Measurements from ENCODE around the gene NCAM1.
A peak's percentile ranks its signal among the peaks of the same experiment; 100 is the strongest.

The NCAM1 gene

GRCh38 chr11:112968941-112969713, 7.9 kb downstream of the NCAM1 start:
- peak; percentile 83 for DNase-seq (ENCODE audit: low read depth, low spot score)

GRCh38 chr11:112971195-112971594, 10.0 kb downstream of the NCAM1 start:
- DNase-seq (ENCODE audit: low read depth, low spot score): no peak

DNA sequence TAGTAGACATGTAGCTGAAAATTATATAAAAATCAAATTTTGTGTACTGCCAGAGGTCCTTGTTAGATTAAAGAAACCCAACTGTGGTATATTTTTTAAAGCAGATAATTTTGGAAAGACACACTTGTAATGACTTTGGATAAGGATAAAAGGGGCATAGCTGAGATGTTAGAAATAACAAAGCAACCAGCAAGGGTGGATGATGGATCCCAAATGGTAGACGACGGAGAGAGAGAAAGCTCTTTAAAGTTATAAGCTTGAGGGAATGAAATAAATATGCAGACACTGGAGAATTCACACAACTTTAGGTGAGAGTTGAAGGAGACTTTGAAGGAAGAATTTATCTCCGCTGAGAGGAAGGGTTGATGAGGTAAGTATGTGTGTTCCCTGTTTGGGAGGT, 10.6 kb downstream of the NCAM1 start:
- DNase-seq (ENCODE audit: low read depth, low spot score): no peak

DNA sequence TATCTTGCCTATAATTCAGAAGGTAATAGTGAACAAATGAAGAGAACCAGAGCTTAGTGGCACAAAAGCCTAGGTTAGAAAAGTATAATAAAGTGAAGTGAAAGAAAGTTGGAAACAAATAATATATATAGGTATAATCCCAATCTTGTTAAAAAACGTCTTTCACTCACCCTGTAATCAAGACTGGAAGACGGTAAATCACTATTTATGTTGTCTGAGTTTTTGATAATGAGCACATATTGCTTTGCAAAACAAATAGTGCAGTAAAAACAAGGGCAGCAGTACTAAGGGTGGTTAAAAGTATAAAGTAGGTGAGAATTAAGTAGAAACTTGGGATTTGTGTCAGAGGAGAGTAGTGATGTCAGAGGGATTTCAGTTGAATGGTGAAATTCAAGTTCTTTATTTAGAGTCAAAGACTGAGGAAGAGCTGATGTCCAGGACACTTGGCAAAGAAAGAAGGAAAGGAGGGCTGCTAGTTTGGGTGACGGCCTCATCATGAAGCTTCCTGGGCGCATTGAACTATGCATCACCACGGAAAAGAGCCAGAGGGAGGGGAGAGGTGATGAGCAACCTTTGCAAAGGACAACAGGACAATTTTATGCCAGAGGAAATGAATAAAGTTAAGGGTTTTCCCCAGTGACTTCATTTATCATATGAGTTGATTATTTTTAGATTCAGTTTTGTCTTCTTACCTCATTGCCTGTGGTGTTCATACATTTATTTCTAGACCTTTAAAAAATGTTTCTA, 11.4 kb downstream of the NCAM1 start:
- DNase-seq (ENCODE audit: low read depth, low spot score): no peak

DNA sequence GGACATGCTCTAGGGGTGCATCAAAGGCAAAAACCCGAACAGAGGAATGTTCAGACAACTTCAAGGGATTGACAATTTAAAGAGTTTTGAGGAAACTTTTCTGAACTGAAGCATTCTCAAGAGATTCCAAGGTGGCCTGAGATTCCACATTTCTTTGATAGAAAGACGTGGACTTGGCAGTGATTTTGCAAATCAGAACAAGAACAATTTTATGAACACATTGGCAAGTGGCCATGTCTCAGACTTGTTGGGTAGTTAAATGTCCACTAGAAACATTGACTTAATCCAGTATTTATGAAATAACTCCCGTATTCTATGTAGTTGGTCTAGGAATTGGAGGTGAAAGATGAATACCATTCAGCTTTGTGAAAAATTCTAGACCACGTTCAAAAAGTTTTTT, 13.8 kb downstream of the NCAM1 start:
- peak; percentile 39 for DNase-seq (ENCODE audit: low read depth, low spot score)

- no peak for DNase-seq (ENCODE audit: low read depth, low spot score)
Measured at GRCh38 chr11:112975493-112975892, 14.3 kb downstream of the NCAM1 start.

- DNase-seq (ENCODE audit: low read depth, low spot score): peak; percentile 22
Measured at GRCh38 chr11:112977755-112978154, 16.5 kb downstream of the NCAM1 start.

GRCh38 chr11:112983887-112984286, 22.7 kb downstream of the NCAM1 start:
- DNase-seq (ENCODE audit: low read depth, low spot score): no peak

DNA sequence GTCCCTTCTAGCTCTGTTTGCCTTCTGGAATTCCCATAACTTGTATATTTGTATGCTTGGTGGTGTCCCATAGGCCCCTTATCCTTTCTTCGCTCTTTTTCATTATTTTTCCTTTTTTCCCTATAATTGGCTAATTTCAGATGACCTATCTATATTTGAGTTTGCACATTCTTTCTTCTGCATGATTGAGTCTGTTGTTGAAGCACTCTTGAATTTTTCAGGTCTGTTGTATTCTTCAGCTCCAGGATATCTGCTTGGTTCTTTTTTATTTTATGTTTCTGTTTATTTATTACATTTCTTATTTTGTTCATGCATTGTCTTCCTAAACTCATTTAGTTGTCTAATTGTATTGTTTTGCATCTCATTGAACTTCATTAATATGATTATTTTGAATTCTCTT, 28.0 kb downstream of the NCAM1 start:
- no peak for DNase-seq (ENCODE audit: low read depth, low spot score)

DNA sequence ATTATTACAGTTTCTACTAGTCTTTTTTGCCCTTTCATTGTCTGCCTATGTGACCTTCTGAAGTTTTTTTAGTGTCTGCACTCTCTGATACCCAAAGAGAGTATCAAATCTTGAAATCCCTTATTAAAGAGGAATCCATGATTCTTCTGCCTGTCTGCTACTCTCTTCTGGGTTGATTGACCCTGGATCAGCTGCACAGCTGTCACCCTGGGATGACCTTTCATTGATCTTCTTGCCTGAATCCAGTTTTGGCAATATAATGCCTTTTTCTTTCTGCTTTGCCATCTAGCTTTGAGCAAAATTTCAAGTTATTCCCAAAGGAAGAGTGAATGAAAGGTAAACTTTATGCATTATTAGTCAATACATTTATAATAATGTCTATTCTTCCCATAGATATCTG, 32.6 kb downstream of the NCAM1 start:
- DNase-seq (ENCODE audit: low read depth, low spot score): no peak

DNA sequence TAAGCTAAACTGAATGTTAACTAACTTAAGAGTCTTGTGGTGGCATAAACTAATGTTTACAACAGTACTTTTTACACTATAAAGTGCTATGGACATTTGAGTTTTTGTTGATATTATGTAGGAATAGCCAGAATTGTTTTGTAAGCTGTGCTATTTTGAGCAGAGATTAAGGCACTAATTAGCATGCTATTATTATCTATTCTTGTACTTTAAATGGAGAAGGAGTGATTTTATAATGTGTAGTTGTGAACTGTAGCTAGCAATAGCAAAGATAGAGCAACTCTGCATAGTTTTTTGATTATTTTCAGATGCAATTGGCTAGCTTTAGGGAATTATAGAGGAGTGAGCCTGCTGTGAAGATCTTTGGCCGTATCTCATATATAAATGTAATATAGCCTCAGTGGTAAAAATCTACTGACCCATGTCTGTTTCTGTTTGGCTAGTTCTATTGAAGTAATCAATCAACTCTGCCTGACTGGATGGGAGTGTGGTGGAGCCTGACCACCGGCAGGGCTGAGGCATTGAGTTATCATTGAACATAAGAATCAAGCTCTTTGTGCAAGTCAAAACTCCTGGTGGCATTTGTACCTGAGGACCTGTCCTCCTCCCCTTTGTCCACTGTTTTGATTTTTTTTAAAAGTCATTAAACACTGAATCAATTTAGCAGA, 34.3 kb downstream of the NCAM1 start:
- DNase-seq (ENCODE audit: low read depth, low spot score): no peak

- no peak for DNase-seq (ENCODE audit: low read depth, low spot score)
Measured at GRCh38 chr11:112996994-112997393, 35.8 kb downstream of the NCAM1 start.

- DNase-seq (ENCODE audit: low read depth, low spot score): no peak
Measured at GRCh38 chr11:112997857-112998466, 36.7 kb downstream of the NCAM1 start.

GRCh38 chr11:112999520-112999919, 38.3 kb downstream of the NCAM1 start:
- no peak for DNase-seq (ENCODE audit: low read depth, low spot score)

DNA sequence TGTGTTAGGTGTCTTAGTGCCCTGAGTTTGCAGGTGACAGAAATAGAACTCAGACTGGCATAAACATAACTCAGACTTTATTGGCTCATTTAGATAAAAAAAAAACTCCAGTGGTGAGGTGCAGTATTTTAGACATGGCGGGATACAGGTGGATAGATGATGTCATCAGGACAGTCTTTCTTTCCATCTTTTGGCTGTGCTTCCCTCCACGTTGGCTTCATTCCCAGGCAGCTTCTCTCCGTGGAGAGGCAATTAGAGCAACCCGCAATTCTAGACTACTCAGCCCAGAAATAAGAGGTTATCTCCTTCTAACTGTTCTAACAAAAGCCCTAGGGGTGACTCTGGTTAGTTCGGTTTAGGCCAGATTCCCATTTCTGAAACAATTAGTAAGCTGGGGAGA, 40.5 kb downstream of the NCAM1 start:
- DNase-seq (ENCODE audit: low read depth, low spot score): no peak

DNA sequence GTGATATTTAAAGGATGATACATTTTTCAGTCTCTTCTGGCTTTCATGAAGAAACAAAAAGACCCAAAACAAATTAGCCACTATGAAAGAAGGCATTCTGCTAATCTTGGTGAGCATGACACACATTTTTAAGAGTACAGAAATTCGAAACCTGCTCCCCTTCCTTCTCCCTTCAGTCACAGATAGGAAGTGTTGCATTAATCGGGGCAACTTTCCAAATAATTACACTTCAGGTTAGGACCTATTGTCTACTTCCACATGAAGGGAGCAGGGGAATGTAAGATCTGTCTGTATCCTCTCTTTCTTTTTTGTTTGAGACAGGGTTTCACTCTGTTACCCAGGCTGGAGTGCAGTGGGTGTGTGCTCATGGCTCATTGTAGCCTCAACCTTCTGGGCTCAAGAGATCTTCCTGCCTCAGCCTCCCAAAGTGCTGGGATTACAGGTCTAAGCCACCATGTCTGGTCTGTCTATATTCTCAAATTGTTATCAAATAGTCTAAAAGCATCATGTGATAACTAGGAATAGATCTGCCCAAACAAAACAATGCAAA, 45.8 kb downstream of the NCAM1 start:
- DNase-seq (ENCODE audit: low read depth, low spot score): peak; percentile 41

GRCh38 chr11:113014262-113015097, 53.3 kb downstream of the NCAM1 start:
- DNase-seq (ENCODE audit: low read depth, low spot score): peak; percentile 35

- DNase-seq (ENCODE audit: low read depth, low spot score): no peak
Measured at GRCh38 chr11:113015098-113015455, 53.9 kb downstream of the NCAM1 start.

DNA sequence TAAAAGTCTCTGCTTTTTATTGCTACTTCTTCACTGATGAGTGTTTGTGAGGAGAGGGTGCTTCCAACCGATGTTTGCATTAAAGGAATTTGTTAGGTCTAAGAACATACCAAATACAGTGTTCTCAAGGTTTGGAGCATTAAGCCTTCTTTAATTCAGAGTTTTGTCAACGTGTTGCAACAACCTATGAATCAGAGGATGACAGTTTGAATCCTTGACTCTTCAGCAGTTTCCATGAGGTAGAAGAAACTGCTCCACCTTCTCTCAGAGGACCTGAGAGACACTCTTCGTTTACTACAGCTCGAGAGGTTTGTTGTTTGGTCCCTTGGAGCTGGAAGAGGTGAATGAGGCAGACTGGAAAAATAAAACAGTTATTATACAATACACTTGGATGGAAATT, 55.7 kb downstream of the NCAM1 start:
- no peak for DNase-seq (ENCODE audit: low read depth, low spot score)

GRCh38 chr11:113018913-113019312, 57.7 kb downstream of the NCAM1 start:
- DNase-seq (ENCODE audit: low read depth, low spot score): no peak

GRCh38 chr11:113019711-113020110, 58.5 kb downstream of the NCAM1 start:
- DNase-seq (ENCODE audit: low read depth, low spot score): no peak

Data from astrocyte of the hippocampus (primary cell).